SK-N-SH treated with all-trans-retinoic acid at 6 μM for 48 hours (cell line): ENCODE data around the gene AKAP14.

Experiments
- ATAC-seq: fragments of 200-7000 bp; cut with Tn5 transposase; 3 replicates; pipeline ENCODE4 v1.9.1; 2020; ENCODE audit warnings: mild to moderate bottlenecking, moderate library complexity
- ARNTL ChIP-seq: fragments of 450-650 bp; formaldehyde crosslinking; IDR thresholded peaks from 2 replicates; pipeline ENCODE4 v1.5.0; 2020; ENCODE audit warnings: low read depth, mild to moderate bottlenecking, moderate library complexity, borderline replicate concordance
- BACH2 ChIP-seq: fragments of 250-450 bp; sonication (Bioruptor Pico); IDR thresholded peaks from 2 replicates; pipeline ENCODE4 v1.9.0; 2021; ENCODE audit warnings: mild to moderate bottlenecking, borderline replicate concordance
- CSDC2 ChIP-seq: fragments of 250-450 bp; sonication (Bioruptor Pico); IDR thresholded peaks from 2 replicates; pipeline ENCODE4 v1.5.0; 2020; ENCODE audit warnings: mild to moderate bottlenecking, moderate library complexity
- ESRRG ChIP-seq: fragments of 250-450 bp; sonication (Bioruptor Pico); IDR thresholded peaks from 2 replicates; pipeline ENCODE4 v1.6.1; 2021; ENCODE audit warnings: mild to moderate bottlenecking
- GLIS3 ChIP-seq: fragments of 250-450 bp; sonication (Bioruptor Pico); IDR thresholded peaks from 2 replicates; pipeline ENCODE4 v1.5.0; 2020; ENCODE audit warnings: mild to moderate bottlenecking, moderate library complexity
- ISL1 ChIP-seq: fragments of 250-450 bp; sonication (Bioruptor Pico); IDR thresholded peaks from 2 replicates; pipeline ENCODE4 v2.1.2; 2022; ENCODE audit warnings: mild to moderate bottlenecking, moderate library complexity
- OSR1 ChIP-seq: fragments of 250-450 bp; sonication (Bioruptor Pico); IDR thresholded peaks from 2 replicates; pipeline ENCODE4 v1.8.0; 2022; ENCODE audit warnings: moderate library complexity, mild to moderate bottlenecking, inconsistent platforms
- PPARA ChIP-seq: fragments of 250-450 bp; sonication (Bioruptor Pico); IDR thresholded peaks from 2 replicates; pipeline ENCODE4 v1.5.0; 2020; ENCODE audit warnings: mild to moderate bottlenecking, borderline replicate concordance
- RARB ChIP-seq: fragments of 250-450 bp; sonication (Bioruptor Pico); IDR thresholded peaks from 2 replicates; pipeline ENCODE4 v1.8.0; 2021; ENCODE audit warnings: mild to moderate bottlenecking, moderate library complexity
- SNAI2 ChIP-seq: fragments of 250-450 bp; sonication (Bioruptor Pico); IDR thresholded peaks from 2 replicates; pipeline ENCODE4 v1.5.0; 2020; ENCODE audit warnings: mild to moderate bottlenecking, moderate library complexity
- TCF4 ChIP-seq: fragments of 250-450 bp; sonication (Bioruptor Pico); IDR thresholded peaks from 2 replicates; pipeline ENCODE4 v1.8.0; 2021; ENCODE audit warnings: mild to moderate bottlenecking, moderate library complexity, borderline replicate concordance
- TOX ChIP-seq: fragments of 250-450 bp; sonication (Bioruptor Pico); IDR thresholded peaks from 2 replicates; pipeline ENCODE4 v1.8.0; 2021; ENCODE audit warnings: mild to moderate bottlenecking, moderate library complexity, borderline replicate concordance
- ZC3H10 ChIP-seq: fragments of 250-450 bp; sonication (Bioruptor Pico); IDR thresholded peaks from 2 replicates; pipeline ENCODE4 v1.5.1; 2021; ENCODE audit warnings: mild to moderate bottlenecking, moderate library complexity
- ZFP30 ChIP-seq: fragments of 450-650 bp; formaldehyde crosslinking; IDR thresholded peaks from 2 replicates; pipeline ENCODE4 v1.5.0; 2022; ENCODE audit warnings: mild to moderate bottlenecking, moderate library complexity
- ZNF565 ChIP-seq: fragments of 450-650 bp; formaldehyde crosslinking; conservative IDR thresholded peaks from 2 replicates; pipeline ENCODE4 v1.5.0; 2020; ENCODE audit warnings: low read depth, mild to moderate bottlenecking, moderate library complexity
- ZNF8 ChIP-seq: fragments of 450-650 bp; formaldehyde crosslinking; IDR thresholded peaks from 2 replicates; pipeline ENCODE4 v1.5.0; 2020; ENCODE audit warnings: mild to moderate bottlenecking, moderate library complexity
- TF ChIP-seq, protein P1 (sequence below): fragments of 250-450 bp; sonication (Bioruptor Pico); IDR thresholded peaks from 2 replicates; pipeline ENCODE4 v1.8.0; 2020; ENCODE audit warnings: mild to moderate bottlenecking, moderate library complexity, borderline replicate concordance
- TF ChIP-seq, protein P2 (sequence below): fragments of 250-450 bp; sonication (Bioruptor Pico); IDR thresholded peaks from 2 replicates; pipeline ENCODE4 v1.5.1; 2021; ENCODE audit warnings: mild to moderate bottlenecking, moderate library complexity
- TF ChIP-seq, protein P3 (sequence below): fragments of 250-450 bp; sonication (Bioruptor Pico); IDR thresholded peaks from 2 replicates; pipeline ENCODE4 v1.8.0; 2021; ENCODE audit warnings: low read depth, mild to moderate bottlenecking, moderate library complexity, borderline replicate concordance
- TF ChIP-seq, protein P4 (sequence below): fragments of 250-450 bp; sonication (Bioruptor Pico); IDR thresholded peaks from 2 replicates; pipeline ENCODE4 v1.5.0; 2020; ENCODE audit warnings: mild to moderate bottlenecking, moderate library complexity
- TF ChIP-seq, protein P5 (sequence below): fragments of 250-450 bp; sonication (Bioruptor Pico); IDR thresholded peaks from 2 replicates; pipeline ENCODE4 v1.5.1; 2020; ENCODE audit warnings: low read depth, mild to moderate bottlenecking, moderate library complexity

Gene AKAP14

DNA sequence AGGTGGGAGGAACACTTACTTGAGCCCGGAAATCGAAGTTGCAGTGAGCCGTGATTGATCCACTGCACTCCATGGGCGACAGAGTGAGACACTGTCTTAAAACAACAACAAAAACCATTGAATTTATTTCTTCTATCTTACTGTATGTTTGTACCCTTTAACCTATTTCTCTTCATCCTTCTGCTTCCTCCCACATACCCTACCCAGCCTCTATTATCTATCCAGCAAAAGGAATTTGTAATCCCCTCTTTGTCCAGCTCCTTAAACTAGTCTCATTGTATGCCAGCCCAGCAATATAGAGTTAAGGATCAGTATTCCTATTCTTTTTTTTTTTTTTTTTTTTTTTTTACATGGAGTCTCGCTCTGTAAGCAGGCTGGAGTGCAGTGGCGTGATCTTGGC lies 49.8 kb downstream of the AKAP14 start:
- no peak for ATAC-seq
- TF ChIP-seq ZC3H10 (CRISPR knock-in tag), result no peak
- no peak for TF ChIP-seq TCF4 (CRISPR knock-in tag)
- TF ChIP-seq CSDC2 (CRISPR knock-in tag), result no peak
- TF ChIP-seq, all 23 proteins: peak for 0

DNA sequence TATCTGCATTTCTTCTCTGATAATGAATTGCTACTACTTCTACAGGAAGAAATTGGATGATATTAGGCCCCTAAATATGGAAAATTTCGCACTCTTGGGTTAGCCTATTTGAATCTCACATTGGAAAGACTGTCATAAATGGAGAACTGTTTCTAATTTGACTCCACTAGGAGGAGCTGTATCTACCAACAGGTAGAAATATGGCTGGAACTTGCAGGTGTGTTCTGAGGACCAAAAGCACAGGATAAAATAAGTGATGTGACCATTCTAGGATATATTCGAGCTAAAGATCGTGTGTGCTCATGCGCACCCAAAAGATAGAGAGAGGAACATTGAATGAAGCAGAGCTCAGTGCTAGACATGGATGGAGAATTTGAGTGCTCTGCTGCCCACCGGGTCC lies 52.7 kb downstream of the AKAP14 start:
- ATAC-seq, result no peak
- TF ChIP-seq, protein P1, sequence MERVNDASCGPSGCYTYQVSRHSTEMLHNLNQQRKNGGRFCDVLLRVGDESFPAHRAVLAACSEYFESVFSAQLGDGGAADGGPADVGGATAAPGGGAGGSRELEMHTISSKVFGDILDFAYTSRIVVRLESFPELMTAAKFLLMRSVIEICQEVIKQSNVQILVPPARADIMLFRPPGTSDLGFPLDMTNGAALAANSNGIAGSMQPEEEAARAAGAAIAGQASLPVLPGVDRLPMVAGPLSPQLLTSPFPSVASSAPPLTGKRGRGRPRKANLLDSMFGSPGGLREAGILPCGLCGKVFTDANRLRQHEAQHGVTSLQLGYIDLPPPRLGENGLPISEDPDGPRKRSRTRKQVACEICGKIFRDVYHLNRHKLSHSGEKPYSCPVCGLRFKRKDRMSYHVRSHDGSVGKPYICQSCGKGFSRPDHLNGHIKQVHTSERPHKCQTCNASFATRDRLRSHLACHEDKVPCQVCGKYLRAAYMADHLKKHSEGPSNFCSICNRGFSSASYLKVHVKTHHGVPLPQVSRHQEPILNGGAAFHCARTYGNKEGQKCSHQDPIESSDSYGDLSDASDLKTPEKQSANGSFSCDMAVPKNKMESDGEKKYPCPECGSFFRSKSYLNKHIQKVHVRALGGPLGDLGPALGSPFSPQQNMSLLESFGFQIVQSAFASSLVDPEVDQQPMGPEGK, result no peak
- TF ChIP-seq, protein P2, sequence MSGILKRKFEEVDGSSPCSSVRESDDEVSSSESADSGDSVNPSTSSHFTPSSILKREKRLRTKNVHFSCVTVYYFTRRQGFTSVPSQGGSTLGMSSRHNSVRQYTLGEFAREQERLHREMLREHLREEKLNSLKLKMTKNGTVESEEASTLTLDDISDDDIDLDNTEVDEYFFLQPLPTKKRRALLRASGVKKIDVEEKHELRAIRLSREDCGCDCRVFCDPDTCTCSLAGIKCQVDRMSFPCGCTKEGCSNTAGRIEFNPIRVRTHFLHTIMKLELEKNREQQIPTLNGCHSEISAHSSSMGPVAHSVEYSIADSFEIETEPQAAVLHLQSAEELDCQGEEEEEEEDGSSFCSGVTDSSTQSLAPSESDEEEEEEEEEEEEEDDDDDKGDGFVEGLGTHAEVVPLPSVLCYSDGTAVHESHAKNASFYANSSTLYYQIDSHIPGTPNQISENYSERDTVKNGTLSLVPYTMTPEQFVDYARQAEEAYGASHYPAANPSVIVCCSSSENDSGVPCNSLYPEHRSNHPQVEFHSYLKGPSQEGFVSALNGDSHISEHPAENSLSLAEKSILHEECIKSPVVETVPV (CRISPR knock-in tag), result no peak
- TF ChIP-seq ESRRG (CRISPR knock-in tag), result no peak
- no peak for TF ChIP-seq ZNF565
- TF ChIP-seq ZNF8 (CRISPR knock-in tag), result no peak
- TF ChIP-seq, protein P3, sequence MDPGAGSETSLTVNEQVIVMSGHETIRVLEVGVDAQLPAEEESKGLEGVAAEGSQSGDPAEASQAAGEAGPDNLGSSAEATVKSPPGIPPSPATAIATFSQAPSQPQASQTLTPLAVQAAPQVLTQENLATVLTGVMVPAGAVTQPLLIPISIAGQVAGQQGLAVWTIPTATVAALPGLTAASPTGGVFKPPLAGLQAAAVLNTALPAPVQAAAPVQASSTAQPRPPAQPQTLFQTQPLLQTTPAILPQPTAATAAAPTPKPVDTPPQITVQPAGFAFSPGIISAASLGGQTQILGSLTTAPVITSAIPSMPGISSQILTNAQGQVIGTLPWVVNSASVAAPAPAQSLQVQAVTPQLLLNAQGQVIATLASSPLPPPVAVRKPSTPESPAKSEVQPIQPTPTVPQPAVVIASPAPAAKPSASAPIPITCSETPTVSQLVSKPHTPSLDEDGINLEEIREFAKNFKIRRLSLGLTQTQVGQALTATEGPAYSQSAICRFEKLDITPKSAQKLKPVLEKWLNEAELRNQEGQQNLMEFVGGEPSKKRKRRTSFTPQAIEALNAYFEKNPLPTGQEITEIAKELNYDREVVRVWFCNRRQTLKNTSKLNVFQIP (CRISPR knock-in tag), result no peak
- no peak for TF ChIP-seq ZC3H10 (CRISPR knock-in tag)
- TF ChIP-seq PPARA, result no peak
- no peak for TF ChIP-seq ZFP30 (CRISPR knock-in tag)
- TF ChIP-seq TOX (CRISPR knock-in tag), result no peak
- TF ChIP-seq, protein P4, sequence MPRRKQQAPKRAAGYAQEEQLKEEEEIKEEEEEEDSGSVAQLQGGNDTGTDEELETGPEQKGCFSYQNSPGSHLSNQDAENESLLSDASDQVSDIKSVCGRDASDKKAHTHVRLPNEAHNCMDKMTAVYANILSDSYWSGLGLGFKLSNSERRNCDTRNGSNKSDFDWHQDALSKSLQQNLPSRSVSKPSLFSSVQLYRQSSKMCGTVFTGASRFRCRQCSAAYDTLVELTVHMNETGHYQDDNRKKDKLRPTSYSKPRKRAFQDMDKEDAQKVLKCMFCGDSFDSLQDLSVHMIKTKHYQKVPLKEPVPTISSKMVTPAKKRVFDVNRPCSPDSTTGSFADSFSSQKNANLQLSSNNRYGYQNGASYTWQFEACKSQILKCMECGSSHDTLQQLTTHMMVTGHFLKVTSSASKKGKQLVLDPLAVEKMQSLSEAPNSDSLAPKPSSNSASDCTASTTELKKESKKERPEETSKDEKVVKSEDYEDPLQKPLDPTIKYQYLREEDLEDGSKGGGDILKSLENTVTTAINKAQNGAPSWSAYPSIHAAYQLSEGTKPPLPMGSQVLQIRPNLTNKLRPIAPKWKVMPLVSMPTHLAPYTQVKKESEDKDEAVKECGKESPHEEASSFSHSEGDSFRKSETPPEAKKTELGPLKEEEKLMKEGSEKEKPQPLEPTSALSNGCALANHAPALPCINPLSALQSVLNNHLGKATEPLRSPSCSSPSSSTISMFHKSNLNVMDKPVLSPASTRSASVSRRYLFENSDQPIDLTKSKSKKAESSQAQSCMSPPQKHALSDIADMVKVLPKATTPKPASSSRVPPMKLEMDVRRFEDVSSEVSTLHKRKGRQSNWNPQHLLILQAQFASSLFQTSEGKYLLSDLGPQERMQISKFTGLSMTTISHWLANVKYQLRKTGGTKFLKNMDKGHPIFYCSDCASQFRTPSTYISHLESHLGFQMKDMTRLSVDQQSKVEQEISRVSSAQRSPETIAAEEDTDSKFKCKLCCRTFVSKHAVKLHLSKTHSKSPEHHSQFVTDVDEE (CRISPR knock-in tag), result no peak
- no peak for TF ChIP-seq RARB
- TF ChIP-seq CSDC2 (CRISPR knock-in tag), result no peak
- no peak for TF ChIP-seq OSR1 (CRISPR knock-in tag)
- no peak for TF ChIP-seq ARNTL (CRISPR knock-in tag)
- no peak for TF ChIP-seq SNAI2
- TF ChIP-seq, protein P5, sequence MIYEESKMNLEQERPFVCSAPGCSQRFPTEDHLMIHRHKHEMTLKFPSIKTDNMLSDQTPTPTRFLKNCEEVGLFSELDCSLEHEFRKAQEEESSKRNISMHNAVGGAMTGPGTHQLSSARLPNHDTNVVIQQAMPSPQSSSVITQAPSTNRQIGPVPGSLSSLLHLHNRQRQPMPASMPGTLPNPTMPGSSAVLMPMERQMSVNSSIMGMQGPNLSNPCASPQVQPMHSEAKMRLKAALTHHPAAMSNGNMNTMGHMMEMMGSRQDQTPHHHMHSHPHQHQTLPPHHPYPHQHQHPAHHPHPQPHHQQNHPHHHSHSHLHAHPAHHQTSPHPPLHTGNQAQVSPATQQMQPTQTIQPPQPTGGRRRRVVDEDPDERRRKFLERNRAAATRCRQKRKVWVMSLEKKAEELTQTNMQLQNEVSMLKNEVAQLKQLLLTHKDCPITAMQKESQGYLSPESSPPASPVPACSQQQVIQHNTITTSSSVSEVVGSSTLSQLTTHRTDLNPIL, result no peak
- TF ChIP-seq, all 23 proteins: peak for 0

DNA sequence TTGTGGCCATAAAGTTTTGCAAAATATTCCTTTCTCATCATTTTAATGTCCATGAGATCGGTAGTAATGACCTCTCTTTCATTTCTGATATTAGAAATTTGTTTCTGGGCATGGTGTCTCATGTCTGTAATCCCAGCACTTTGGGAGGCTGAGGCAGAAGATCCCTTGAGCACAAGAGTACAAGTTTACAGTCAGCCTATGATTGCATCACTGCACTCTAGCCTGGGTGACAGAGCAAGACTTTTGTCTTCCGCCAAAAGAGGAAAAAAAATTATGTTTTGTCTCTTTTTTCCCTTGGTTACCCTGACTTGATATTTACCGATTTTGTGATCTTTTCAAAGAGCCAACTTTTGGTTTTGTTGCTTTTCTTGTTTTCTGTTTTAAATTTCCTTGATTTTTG lies 58.7 kb downstream of the AKAP14 start:
- ATAC-seq, result no peak
- TF ChIP-seq RARB (no peak), SNAI2 (no peak), ISL1 (CRISPR knock-in tag) (no peak), ZFP30 (CRISPR knock-in tag) (no peak), OSR1 (CRISPR knock-in tag) (no peak), PPARA (no peak), ZNF8 (CRISPR knock-in tag) (no peak), GLIS3 (CRISPR knock-in tag) (no peak), ESRRG (CRISPR knock-in tag) (no peak), BACH2 (CRISPR knock-in tag) (no peak)
- TF ChIP-seq, protein P2 (CRISPR knock-in tag), result no peak
- TF ChIP-seq, protein P4 (CRISPR knock-in tag), result no peak
- TF ChIP-seq, protein P3 (CRISPR knock-in tag), result no peak
